ENCODE data around the gene ATP5PD.
"Not testable (repeated sequence)": the region's sequence is repeated elsewhere in the genome, so short reads cannot be mapped to it uniquely, and the experiment has no call there.

The ATP5PD gene

DNA sequence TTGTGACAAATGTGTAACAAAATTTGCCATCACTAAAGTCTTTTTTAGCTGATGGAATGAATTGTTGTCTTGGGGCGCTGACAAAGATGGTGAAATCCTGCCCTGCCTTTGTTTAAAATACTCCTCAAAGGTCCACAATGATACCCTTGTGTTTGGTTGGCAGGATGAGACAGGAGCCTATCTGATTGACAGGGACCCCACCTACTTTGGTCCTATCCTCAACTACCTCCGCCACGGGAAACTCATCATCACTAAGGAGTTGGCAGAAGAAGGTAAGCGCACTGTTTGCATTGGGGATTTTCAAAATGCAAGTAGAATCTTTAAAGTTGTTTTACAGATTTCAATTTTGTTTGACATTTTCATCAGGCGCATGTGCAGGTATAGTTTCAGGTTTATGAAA, 2.3 kb upstream of the ATP5PD start:
- DNase-seq, result no peak

DNA sequence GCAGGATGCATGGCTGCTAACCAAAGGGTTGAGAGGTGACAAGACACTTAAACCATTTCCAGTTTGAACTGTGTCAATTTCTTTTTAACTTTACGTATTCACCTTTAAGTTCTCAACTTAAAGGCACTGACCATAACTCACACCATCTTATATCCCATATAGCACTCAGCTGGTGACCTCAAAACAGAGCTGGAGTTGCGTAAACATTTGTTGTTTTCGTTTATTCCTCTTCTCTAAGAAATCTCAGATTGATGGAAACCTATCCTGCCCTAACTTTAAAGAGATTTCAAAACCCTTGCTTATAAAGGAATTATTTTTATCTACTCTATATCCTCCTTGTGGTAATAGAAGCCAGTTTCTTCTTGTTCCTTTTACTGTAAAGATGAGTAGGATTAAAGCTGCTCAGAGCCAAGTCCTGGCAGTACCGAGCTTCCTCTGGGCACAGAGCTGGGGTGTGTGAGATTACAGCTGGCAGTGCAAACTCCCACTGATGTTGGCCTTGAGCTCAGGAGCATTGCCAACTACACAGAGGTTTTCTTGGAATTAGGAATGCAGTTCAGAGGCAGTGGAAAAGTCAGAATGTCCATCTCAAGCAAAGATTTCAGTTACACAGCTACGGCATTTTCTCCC, 1.6 kb upstream of the ATP5PD start:
- DNase-seq, result peak; percentile 44 to 46

DNA sequence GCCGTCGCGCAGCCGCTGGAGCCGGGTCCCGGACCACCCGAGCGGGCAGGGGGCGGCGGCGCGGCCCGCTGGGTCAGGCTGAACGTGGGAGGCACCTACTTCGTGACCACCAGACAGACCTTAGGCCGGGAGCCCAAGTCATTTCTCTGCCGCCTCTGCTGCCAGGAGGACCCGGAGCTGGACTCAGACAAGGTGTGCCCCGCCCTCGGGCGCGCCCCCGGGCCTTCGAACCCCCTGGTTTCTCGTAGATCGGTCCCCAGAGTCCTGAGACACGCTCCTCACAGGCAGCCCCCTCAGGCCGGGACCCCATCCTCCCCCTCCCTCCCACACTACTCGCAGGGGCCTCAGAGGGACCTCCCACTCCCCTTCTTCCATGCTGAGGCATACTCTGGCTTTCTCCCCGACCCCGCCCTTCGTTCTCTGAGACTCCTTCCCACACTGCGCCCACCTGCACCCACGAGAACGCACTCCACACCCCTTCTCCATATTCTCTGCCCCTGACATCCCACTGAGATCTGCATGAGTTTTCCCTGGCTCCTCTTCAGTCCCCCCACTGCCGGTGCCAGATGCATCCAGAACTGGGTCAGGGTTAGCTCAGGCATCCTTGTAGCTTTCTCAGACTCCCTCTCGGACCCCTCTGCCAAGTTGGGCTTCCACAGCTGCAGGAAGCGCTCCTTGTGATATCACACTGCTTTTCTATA, 779 bp upstream of the ATP5PD start:
- no peak for DNase-seq

DNA sequence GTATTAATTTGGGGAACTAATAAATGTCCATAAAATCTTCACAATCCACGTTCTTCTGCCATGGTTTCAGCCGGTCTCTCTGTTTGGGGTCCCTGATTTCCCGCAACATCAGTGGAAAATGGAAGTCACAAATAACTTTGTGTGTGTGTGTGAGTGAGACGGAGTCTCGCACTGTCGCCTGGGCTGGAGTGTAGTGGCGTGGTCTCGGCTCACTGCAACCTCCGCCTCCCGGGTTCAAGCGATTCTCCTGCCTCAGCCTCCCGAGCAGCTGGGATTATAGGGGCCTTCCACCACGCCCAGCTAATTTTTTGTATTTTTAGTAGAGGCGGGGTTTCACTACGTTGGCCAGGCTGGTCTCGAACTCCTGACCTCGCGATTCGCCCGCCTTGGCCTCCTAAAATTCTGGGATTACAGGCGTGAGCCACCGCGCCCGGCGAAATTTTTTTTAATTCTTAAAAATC, 793 bp downstream of the ATP5PD start:
- not testable (repeated sequence) for DNase-seq

DNA sequence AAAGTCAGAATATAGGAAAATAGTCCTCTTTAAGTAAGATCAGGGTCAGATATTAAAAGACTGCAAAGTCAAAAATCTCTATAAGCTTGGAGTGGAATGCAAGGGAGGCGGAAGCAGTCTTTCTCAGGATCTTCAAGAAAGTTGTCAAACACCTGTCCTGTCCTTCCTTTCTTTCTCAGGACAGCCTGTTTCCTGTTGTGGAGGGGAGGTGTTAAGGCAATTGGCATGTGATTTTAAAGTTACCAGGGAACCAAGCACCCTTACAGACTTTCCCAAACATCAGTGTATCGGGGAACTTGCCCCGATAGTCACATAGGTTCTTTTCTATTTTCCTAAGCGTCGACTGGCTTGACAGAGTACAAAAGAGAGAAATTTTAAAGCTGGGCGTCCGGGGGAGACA, 2.1 kb downstream of the ATP5PD start:
- DNase-seq, result no peak

DNA sequence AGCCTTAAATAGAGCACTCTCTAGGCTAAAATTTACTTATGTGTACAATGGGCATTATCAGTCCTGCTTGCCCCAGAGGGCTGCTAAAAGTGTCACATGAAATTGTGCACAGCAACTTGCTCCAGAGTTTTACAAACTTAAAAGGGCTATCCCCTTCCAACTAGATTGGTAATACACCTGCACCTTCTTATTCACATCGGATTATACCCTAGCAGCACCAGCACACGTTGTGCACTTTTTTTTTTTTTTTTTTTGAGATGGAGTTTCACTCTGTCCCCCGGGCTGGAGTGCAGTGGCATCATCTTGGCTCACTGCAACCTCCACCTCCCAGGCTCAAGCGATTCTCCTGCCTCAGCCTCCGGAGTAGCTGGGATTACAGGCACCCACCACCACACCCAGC, 3.0 kb downstream of the ATP5PD start:
- DNase-seq, result not testable (repeated sequence)

DNA sequence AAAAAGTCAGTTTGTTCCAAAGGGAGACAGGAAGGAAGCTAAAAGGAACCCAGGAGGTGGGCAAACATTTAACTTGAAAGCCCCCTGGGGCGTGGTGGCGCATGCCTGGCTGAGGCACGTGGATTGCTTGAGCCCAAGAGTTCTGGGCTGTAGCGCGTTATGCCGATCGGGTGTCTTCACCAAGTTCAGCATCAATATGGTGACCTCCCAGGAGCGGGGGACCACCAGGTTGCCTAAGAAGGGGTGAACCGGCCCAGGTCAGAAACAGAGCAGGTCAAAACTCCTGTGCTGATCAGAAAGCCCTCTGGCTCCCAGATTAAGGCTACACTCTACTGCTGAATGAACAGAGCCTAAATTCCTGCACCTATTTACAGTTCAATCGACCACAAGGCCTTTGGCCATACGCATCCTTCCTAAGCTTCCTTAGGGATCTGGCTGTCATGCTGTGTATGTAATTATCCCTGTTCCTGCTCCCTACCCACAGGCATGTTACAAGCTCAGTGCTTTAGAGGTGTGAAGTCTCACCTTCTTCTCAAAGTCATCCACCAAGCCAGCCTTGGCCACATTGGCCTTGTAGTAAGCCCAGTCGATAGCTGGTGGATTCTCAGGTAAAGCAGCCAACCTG, 5.0 kb downstream of the ATP5PD start:
- no peak for DNase-seq

DNA sequence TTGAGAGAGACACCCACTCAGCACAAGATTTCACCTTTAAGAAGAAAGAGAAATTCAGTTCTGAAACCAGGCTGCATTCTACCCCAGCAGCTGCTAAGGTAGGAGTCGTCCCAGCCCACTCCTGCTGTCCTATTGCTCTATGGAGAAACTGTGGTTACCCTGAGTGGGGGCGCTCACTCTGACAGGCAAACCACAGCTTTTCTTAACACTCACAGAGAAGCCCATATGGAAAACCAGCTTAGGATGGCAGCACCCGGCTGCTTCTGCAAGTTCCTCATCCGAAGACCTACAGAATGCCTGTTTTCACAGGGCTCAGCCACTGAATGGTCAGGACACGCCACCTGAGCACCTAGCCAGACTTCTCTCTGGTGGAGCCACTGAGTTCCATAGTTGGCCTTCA, 7.5 kb downstream of the ATP5PD start:
- DNase-seq, result no peak

DNA sequence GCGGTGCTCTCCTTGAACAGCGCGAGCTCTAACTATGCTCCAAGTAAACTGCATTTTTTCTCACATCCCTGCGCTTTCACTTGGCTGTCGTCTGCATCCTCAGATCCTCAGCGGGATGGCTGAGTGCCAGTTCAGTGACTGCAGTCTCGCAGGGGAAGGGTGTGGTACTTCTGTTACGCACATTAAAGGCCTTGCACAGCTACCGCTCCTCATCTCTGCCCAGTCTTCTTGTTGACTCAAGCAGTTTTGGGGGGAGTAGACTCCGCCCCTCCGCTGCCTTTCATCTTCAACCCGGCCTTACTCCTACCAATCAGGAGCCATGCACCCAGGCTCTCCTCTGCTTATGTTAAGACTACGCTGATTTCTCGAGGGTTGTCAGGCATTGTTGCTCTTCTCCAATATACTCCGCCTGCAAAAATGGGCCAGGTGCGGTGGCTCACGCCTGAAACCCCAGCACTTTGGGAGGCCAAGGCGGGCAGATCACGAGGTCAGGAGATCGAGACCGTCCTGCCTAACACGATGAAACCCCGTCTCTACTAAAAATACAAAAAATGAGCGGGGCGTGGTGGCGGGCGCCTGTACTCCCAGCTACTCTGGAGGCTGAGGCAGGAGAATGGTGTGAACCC, 10.0 kb downstream of the ATP5PD start:
- DNase-seq, result no peak

DNA sequence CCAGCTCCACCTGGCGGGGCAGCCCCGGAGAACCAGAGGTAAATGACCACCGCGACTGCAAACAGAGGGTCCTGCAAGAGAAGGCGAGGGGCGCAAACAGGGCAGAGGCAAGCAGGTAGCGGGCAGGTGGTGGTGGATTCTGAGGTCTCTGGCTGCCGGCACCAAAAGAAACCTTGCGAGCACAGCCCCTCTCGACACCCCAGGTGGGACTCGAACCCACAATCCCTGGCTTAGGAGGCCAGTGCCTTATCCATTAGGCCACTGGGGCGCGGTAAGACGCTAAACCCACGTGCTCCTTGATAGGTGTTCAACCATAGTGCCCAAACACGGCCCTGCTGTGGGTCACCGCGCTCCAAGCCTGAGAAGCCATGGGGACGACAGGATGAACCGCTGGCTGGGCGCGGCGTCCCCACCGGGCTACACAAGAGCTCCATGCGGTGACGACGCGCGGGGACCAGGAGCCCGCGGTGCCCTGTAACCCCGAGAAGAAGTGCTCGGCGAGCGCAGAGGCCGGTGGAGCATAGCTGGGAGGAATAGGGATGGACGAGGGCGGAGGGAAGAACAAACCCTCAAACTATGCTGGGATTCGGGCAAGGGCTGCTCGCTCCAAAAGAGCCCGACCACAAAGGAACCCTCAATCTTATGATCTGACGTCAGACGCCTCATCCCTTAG, 12.4 kb downstream of the ATP5PD start:
- peak; percentile 85 to 90 for DNase-seq

DNA sequence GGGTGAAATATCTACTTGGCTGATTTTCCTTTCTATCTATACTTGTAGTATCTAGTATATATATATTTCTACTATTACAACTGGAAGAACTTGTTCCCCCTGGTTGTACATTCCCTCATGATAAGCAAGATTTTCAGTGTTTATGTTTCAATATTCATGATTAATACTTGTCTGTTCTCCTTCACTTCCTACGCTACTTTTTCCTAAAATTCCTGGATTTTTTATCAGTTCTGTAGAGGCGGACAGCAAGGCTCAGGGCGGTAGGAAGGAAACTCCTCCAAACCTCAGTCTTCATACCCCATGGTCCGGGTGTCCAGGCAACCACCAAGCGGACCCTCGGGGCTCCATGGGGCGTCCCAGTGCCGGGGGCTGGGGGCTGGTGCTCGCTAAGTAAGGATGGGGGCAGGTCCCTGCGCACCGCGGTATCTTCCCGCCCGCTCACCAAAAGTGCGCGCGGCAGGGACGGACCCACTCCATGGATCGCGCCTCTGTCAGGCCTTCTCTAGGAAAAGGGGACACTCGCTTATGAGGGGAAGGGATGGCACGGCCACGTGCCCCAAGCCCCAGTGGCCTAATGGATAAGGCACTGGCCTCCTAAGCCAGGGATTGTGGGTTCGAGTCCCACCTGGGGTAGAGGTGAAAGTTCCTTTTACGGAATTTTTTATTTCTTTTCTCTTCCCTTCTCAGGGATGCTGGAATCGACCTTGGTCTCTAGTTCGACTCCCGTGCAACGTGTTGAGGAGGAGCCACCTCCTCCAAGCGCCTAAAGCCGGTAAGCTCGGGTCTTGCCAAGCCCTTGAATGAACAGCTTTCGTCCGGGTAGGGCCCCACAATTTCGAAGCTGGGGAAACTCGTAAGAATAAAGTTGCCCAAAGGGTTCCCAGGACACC, 13.2 kb downstream of the ATP5PD start:
- DNase-seq, result peak; percentile 79 to 80

DNA sequence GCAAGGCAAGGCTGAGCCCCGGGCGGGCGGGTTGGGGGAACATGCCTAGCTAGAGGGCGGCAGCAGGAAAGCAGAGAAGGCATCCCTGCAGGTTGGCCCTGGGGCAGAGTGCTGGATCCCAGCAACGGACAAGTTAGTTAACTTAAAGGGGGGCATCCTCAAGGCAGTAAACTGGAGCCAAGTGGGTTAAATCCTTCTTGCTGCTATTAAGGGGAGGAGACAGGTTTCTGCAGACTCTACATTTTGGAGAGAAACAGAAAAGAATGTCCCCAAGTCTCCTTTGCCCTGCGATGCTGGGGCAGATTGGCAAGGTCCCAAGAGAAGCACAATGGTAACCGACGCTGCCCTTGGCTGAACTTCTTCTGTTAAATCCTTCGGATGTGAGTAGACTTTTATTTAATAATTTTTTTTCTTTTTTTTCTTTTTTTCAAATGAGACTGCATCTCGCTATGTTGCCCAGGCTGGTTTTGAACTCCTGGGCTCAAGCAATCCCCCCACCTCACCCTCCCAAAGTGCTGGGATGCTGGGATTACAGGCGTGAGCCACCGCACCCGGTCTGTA, 14.0 kb downstream of the ATP5PD start:
- DNase-seq, result peak in 1 of 2 experiments; percentile 37

DNA sequence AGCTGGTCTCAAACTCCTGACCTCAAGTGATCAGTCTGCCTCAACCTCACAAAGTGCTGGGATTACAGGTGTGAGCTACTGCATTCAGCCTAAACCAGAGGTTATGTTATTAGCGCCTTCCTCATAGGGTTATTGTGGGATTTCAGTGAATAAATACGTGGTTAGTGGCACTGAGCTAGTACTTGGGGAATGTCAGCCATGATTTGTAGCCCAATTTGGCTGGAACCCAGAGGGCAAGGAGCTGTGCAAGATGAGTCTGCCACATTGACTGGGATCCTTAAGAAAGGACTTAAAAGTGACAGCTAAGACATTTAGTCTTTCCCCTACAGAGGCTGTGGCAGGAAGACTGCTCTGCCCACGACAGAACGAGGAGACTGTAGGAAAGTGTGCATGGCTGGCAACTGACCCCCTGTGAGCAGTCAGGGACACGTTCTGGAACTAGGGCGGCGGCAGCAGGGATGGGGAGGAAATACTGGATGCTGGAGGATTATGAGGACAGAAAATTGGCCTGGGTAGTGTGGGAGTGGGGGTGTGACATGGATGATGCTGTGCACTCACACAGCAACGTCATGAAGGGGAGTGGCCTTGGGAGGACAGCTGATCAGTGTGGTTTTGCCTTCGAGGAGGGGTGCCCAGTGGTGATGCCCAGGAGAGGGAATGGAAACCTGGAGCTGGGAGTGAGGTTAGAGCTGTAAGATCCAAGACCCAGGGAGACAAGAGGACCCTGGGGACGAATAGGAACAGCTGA, 14.6 kb downstream of the ATP5PD start:
- peak in 1 of 2 experiments; percentile 37 for DNase-seq

DNA sequence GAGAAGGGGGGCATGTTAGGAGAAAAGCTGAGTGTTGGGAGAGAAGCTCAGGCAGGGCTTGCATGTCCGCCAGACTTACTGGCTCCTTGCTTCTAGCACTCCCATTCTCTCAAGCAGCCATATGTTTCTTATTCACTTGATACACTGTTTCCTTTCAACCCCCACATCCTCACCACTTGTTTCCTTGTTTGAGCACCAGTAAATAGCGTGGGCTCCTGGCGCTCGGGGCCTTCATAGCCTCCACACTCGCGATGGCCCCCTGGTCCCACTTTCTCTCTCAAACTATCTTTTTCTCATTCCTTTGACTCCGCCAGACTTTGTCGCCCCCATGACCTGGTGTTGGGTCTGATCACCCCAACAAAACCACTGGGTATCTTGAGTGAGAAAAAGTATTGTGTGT, 16.6 kb downstream of the ATP5PD start:
- DNase-seq, result no peak

DNA sequence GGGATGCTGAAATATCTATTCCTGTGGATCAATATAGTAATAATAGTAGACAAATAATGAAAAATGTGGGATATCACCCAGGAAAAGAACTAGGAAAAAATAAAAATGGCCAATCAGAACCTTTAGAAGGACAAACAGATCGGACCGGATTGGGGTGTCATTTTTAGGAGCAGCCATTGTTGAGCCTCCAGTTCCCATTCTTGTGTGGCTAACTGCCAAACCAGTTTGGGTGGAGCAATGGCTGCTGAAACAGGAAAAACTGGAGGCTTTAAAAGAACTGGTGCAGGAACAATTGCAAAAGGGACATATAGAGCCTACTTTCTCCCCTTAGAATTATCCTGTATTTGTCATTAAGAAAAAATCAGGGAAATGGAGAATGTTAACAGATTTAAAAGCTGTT, 20.1 kb downstream of the ATP5PD start:
- peak in 1 of 2 experiments; percentile 14 for DNase-seq

DNA sequence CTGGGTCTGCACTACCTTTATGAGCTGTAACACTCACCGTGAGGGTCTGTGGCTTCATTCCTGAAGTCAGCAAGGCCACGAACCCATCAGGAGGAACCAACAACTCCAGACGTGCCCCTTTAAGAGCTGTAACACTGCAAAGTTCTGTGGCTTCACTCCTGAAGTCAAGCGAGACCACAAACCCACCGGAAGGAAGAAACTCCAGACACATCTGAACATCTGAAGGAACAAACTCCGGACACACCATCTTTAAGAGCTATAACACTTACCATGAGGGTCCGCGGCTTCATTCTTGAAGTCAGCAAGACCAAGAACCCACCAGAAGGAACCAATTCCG, 21.4 kb downstream of the ATP5PD start:
- DNase-seq, result peak in 1 of 2 experiments; percentile 16

DNA sequence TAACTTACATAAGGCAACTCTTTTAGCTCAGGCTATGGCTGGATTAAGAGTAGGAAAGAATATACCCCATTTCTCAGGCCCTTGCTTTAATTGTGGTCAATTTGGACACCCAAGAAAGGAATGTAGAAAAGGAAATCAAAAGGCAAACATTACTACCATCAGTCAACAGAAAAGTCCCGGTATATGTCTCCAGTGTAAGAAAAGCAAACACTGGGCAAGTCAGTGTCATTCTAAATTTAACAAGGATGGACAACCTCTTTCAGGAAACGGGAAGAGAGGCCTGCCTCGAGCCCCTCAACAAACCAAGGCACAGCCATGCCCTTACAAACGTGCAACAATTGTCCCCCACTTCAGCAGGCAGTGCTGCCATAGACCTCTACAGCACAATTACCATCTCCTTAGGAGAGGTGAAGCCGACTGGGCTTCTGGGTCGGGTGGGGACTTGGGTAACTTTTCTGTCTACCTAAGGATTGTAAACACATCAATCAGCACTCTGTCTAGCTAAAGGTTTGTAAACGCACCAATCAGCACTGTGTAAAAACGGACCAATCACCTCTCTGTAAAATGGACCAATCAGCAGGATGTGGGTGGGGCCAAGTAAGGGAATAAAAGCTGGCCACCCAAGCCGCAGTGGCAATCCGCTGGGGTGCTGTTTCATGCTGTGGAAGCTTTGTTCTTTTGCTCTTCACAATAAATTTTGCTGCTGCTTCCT, 21.9 kb downstream of the ATP5PD start:
- DNase-seq, result no peak

DNA sequence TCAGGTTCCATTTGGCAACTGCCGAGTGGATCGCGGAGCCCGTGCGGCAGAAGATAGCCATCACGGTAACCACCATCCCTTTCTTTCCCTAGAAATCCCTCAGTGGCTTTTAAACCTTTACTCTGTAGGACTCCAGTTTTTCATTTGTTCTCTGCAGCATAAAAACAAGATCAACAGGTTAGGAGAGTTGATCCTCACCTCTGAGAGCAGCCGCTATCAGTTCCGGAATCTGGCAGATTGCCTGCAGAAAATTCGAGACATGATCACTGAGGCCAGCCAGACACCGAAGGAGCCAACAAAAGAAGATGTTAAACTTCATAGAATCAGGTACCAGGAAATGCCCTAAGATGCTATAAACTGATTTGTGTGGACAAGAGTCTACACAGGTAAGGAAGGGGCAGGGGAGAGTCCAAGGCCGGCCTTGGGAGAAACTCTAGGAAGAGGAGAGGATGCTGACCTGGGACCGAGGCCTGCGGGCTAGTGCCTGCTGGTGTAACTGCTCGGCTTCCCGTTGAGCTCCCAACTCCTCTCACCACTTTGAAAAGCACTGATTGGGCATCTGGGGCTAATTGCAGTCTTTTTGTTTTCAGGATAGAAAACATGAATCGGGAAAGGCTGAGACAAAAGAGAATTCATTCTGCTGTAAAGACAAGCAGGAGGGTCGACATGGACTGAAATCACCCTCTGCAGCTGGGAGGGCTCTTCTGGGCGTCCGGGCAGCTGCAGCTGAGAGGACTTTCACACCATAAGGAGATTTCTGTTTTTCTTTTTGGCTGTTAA, 26.2 kb downstream of the ATP5PD start:
- no peak for DNase-seq

DNA sequence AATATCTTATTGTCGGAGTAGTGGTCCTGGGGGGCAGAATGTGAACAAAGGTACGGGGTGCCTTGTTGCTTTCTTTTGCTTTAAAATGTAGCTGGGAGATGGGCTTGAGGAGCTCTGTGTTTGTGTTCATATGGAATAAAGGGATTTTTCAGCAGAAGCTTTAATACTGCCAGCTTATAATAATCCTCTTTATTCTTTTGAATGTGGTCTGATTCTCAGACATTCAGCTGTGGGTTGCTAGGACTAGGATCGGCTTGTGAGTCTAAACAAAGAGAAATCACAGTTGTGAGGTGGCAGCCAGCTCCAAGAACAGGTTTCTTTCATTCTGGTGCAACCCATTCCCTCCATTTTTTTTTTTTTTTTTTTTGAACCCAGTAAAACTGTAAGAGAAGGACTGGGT, 27.1 kb downstream of the ATP5PD start:
- DNase-seq, result no peak

DNA sequence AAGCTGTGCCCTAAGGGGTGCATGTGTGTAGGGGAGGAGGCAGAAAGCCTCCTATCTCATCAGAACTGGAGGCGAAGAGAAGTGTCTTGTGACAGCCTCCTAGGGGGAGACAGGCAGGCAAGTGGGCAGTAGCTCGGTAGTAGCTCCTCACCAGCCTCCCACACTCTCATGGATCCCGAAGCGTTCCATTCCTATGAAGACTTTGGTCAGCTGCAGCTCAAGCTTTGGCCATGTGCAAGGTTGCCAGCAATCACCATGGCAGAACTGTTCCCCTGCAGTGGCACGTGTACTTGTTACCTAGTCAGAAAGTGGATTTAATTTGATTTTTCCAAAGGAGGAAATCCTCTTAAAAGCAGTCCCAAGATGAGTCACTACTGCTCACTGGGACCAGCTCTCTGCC, 27.6 kb downstream of the ATP5PD start:
- DNase-seq, result no peak

Measured in AML-193 (cell line).